ENCODE data around the gene AFF2.
A peak's percentile ranks its signal among the peaks of the same experiment; 100 is the strongest.
"Not testable (repeated sequence)": the region's sequence is repeated elsewhere in the genome, so short reads cannot be mapped to it uniquely, and the experiment has no call there.

AFF2 gene

DNA sequence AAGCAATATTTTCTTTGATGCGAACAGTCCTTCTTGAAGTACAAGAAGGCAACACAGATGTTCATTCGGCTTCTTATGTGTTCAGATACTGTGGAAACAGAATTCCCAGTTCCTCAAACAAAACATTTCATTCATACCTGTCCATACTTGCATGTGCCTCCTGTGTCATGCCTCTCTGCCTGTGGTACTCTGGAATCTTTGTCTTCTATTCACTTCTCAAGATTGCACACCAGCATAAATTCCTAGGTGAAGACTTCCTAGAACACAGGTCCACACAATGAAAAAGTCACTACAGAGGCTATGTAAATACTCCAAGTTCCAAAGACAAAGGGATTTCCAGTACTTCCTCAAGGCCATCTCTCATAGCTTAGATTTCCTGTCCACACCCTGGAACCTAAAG is 367.2 kb downstream of the AFF2 start:
- no peak for DNase-seq

DNA sequence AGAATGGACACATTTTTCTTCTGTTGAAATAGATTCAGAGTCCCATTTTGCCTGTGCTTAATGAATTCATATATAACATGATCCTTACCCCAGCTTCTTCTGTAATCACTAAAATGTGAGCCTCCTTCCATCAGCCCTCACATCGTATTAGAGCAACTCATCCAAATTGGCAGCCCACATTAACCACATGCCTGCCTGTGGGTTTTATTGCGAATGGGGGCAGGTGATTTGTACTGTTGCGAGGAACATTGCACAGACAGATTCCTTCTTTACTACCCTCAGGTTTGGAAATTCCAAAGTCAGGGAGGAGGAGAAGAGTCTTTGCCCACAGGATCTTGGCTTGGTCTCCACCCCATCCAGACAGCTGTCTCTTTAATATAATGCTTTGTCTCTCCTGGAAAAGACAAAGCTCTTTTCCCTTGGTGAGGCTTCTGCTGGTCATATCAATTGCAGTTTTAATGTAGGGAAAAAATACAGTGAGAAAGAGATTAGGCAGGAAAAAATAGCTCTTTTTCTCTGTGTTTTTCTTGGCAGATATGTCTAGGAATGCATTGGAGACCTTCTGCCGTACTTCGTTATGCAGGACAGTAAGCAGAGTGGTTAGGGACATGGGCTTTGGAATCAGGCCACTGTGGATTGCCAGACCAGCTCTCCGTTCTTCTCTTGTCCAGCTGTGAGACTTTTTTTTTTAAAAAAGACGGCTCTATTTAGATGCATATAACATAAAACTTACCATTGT is 371.2 kb downstream of the AFF2 start:
- DNase-seq = peak; percentile 89

- peak; percentile 35 for DNase-seq
These were observed 371.7 kb downstream of the AFF2 start for GRCh38 chrX:148872161-148872535.

DNA sequence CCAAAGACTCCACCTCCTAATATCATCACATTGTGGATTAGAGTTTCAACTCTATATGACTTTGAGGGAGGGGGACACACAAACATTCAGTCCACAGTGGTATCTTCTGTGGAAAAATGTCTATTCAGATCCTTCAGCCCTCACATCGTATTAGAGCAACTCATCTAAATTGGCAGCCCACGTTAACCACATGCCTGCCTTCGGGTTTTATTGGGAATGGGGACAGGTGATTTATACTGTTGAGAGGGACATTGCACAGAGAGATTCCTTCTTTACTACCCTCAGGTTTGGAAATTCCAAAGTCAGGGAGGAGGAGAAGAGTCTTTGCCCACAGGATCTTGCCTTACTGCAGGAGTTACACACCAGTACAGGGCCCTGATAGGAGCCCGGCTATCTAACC is 372.5 kb downstream of the AFF2 start:
- DNase-seq = no peak

DNA sequence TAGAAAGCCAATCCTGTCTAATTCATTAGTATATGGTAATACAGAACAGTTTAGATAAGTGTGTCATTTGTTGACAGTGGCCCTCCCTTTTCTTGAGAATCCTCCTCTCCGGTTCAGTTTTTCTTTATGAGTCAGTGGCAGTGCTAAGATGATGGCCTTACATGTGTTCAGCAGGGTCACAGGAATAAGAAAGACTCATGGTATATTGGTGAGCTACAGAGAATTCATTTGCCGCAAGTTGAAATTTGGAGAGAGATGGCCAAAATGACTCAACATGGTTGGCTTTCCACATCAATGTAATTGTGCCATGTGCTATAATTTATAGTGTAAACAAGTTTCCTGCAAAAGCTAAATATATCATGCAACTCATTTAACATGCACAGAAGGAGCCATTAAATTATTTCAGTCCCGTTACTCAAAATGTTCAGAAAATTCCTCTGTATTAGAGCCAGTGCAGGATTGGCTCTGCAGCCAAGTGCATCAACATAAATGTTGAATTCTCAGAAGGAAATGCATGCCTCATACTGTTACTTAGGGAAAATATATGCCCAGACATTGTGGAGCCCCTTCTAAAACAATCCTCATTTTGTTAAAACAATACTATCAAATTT is 374.3 kb downstream of the AFF2 start:
- peak; percentile 46 for DNase-seq

DNA sequence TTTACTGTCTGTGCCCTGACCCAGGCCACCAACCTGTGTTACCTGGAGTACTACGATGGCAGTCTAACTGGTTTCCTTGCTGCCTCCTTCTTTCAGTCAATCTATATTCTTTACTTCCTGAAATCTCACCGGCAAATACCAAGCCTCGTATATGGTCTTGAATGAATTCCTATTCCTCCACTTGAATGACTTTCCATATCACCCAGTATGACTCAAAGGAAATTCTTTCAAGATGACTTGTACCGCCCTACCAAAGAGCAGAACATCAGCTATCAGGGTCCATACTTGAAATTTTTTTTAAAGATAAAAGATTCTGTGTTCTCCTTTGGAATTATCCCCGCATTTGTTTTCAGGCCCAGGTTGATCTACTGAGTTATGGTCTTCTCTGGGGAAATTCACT is 378.0 kb downstream of the AFF2 start:
- DNase-seq = peak; percentile 68

DNA sequence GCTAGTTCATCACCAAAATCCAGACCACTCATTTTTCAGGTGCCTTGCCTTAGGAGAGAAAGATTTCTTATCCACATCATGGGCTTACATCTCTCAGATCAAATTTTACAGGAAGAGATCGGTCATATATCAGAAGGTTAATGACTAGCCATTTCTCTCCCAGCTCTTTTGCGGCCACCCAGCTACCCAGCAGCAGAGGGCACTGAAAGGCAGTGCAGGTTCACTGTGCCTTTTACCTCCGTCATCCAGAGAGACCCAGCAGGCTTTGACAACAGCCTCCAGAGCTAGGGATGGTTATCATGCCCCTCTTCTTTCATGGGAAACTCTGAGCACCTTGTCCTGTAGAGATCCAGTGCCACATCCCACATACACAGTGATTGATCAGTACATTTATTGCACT is 384.8 kb downstream of the AFF2 start:
- DNase-seq = no peak

GRCh38 chrX:148893395-148893794 is 393.0 kb downstream of the AFF2 start:
- no peak for DNase-seq

DNA sequence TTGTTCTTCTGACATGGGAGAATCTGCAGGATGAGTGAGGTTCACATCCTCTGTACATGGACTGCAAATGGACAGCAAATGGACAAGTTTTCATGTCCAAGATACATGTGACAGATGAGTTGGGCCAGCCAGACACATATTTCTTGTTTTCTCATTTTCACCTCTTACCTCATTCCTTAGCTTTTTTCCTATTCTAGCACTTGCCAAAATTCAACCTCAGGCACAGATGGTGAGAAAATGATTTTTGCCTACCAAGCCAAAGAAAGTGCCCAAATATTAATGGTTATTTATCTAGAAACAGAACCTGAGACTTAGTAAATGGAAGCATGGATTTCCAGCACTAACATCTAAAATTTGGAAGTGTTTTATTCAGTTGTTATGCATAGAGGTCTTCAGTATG is 402.2 kb downstream of the AFF2 start:
- no peak for DNase-seq

- DNase-seq = no peak
These were observed 402.8 kb downstream of the AFF2 start for GRCh38 chrX:148903176-148903575.

DNA sequence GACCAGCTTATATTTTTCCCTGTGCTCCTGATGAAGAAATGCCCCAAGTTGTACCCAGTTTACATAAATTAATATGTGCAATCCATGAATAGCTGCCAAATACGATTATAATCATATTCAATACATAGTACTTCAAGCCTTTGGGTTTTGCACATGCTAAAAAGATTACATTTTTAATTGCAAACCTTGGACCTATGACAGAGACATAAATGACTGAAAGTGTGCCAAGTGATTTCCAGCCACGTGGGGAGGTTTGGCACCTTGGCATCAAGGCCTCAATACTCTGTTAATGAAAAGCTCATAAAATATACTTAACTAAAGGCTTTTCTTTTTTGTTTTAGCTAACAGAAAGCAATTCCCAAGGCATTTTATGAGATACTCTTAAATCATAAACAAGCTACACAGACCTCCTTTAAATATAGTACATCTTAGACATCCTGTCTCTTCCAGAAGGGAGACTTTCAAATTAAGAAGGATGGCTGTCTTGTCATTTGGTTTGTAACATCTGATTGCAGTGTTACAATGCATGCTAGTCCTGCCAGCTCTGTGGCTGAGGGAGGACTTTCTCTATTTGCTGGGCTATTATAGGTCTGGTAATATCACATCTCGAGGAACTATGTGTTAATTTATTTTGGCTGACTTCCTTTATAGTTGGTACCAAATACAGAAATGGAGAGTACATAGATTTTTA is 404.1 kb downstream of the AFF2 start:
- no peak for DNase-seq

GRCh38 chrX:148905400-148905799 is 405.0 kb downstream of the AFF2 start:
- no peak for DNase-seq

GRCh38 chrX:148906628-148907027 is 406.2 kb downstream of the AFF2 start:
- DNase-seq = not testable (repeated sequence)

GRCh38 chrX:148909758-148910157 is 409.3 kb downstream of the AFF2 start:
- DNase-seq = no peak

DNA sequence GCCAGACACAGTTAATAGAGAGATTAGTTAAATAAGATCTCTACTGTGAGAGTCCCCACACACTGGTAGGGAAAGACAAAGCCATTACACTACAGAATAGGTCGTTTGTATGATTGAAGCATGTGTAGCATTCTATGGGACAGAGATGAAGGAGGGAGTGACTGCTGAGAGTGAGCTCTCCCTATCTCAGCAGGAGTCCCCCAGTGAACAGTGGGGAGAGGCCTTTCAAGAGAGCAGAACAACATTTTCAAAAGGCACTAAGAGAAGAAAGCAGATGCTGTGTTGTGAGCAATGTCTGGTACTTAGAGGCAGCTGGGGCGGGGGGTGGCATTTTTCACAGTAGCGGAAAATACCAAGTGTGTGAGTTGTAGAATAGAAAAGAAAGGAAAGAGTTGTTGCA is 413.6 kb downstream of the AFF2 start:
- peak; percentile 1 for DNase-seq

DNA sequence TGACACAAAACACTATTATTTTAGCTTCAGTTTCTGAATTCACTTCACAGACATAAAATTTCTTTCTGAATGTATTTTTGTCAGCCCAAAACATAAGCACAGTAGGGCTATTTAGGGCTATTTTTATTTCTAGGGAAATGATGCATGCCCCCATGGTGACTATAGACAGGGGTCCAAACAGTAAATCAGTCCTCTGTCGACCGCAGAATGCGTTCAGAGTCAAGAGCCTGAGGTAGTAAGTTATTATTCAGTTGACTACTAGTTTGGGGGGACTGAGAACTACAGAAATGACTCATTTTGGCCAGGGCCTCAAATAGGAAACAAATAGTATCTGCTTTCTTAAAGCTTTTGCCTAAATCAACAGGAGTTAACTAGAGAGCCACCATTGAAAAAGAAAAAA is 414.4 kb downstream of the AFF2 start:
- DNase-seq = no peak

GRCh38 chrX:148915474-148915873 is 415.1 kb downstream of the AFF2 start:
- DNase-seq = no peak

GRCh38 chrX:148917441-148917840 is 417.0 kb downstream of the AFF2 start:
- DNase-seq = no peak

- DNase-seq = no peak
These were observed 423.2 kb downstream of the AFF2 start for GRCh38 chrX:148923631-148924030.

- DNase-seq = no peak
These were observed 426.0 kb downstream of the AFF2 start for GRCh38 chrX:148926371-148926770.

DNA sequence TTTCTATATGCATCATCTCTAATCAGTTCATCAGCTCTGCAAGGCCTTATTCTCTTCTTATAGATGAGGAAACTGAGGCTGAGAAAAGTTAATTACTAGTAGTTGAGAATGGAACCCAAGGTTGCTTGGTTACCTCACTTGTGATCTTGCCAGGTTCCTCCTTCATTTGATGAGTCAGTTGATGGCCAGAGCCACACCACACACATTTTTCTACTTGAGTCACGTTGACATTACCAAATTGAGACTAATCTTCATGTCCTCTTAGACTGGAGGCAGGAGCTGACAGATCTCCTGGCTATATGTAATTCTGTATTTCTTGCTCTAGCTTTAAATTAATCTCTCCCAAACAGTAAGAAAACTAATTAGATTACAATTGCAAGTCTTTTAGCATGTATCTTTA is 428.4 kb downstream of the AFF2 start:
- DNase-seq = peak; percentile 27

GRCh38 chrX:148929686-148930085 is 429.3 kb downstream of the AFF2 start:
- DNase-seq = peak; percentile 37

DNA sequence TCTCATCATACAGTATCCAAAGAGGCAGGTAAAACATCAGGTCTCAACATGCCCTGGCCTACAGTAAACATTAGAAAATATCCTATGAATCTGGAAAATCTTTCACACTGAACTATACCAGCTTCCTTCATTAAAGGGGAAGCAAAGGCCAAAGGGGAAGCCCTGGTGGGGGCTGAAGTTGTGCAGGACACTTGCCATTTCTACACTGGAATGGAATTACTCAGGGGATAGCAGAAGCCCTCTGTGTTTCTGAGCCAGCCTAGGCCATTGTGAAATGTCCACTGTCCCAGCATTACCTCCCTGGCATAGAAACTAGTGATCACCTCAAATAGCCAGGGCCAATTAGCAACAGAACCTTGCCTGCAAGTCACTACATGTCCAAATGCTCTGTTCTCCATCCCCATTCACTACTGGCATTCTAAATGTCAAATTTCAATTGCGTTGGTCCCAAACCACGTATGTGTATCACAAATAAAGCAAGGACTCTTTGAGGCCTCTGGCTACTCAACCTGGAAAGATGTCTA is 429.9 kb downstream of the AFF2 start:
- DNase-seq = no peak

- no peak for DNase-seq
These were observed 433.5 kb downstream of the AFF2 start for GRCh38 chrX:148933881-148934280.
